OCI-LY1 (cell line): ENCODE data around the gene LRRC55.

Source experiments
- CTCF ChIP-seq: fragments of 200-600 bp; sonication (generic), shearing (Covaris generic); IDR thresholded peaks from 2 replicates; pipeline ENCODE4 v1.5.1; 2017; ENCODE audit warnings: mild to moderate bottlenecking, antibody characterized with exemption, low read length, moderate library complexity, mixed read lengths
- EZH2 ChIP-seq: fragments of 200-600 bp; sonication (generic), shearing (Covaris generic); IDR thresholded peaks from 2 replicates; pipeline ENCODE4 v1.8.0; 2017; ENCODE audit warnings: borderline replicate concordance, mixed run types, mild to moderate bottlenecking, antibody characterized with exemption, low read length, moderate library complexity, mixed read lengths

DNA sequence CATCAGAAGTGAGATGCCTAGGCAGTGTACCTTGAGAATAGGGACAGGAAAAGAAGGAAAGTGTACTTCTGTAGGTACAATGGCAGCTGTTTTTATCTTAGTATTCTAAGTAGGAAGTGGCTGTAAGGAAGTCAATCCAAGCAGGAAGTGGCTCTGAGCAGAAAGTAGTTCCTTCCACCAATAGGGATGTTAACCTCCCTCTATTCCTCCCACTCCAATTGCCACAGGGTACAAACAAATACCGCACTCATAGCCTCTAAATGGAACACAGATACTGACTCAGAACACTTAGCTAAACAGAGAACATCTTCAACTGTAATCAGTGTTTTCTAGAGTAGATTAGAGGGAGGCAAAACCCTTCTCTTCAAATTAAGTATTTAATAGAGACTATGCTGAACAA is 10.6 kb downstream of the LRRC55 start:
- TF ChIP-seq CTCF = no peak
- TF ChIP-seq EZH2 = no peak
